BLaER1 (cell line): ENCODE measurements around the gene SQOR.
A peak's percentile ranks its signal among the peaks of the same experiment; 100 is the strongest.

ENCODE experiments used
- H3K27ac ChIP-seq: shearing (Covaris generic); formaldehyde crosslinking; 2 replicates; pipeline ENCODE4 v1.8.1; 2022
- H3K27me3 ChIP-seq: shearing (Covaris generic); formaldehyde crosslinking; 2 replicates; pipeline ENCODE4 v1.8.1; 2022
- H3K36me3 ChIP-seq: shearing (Covaris generic); formaldehyde crosslinking; 2 replicates; pipeline ENCODE4 v1.8.1; 2022
- H3K4me1 ChIP-seq: shearing (Covaris generic); formaldehyde crosslinking; 2 replicates; pipeline ENCODE4 v1.8.1; 2022
- H3K4me2 ChIP-seq: shearing (Covaris generic); formaldehyde crosslinking; 2 replicates; pipeline ENCODE4 v1.8.1; 2022
- H3K4me3 ChIP-seq: shearing (Covaris generic); formaldehyde crosslinking; 2 replicates; pipeline ENCODE4 v1.8.1; 2022
- H3K9ac ChIP-seq: shearing (Covaris generic); formaldehyde crosslinking; 2 replicates; pipeline ENCODE4 v1.8.1; 2022
- H3K9me3 ChIP-seq: shearing (Covaris generic); formaldehyde crosslinking; 2 replicates; pipeline ENCODE4 v1.8.1; 2022
- H4K20me1 ChIP-seq: shearing (Covaris generic); formaldehyde crosslinking; 2 replicates; pipeline ENCODE4 v1.8.1; 2022
- Cebpa-rat ChIP-seq: shearing (Covaris generic); IDR thresholded peaks from 2 replicates; pipeline ENCODE4 v1.8.1; 2022

The SQOR gene

GRCh38 chr15:45728641-45729040, 93.8 kb downstream of the SQOR start:
- TF ChIP-seq Cebpa-rat: no peak
- no peak overlapping the region for H3K9ac ChIP-seq
- H3K27ac ChIP-seq: no peak overlapping the region
- H4K20me1 ChIP-seq: no peaks in the 10 kb centered on the region
- H3K27me3 ChIP-seq: no peaks in the 10 kb centered on the region
- H3K4me3 ChIP-seq: no peak overlapping the region
- H3K4me1 ChIP-seq: peaks cover 1% of the 10 kb centered on the region; the same call in 1 of the 2 replicates
- H3K9me3 ChIP-seq: no peaks in the 10 kb centered on the region
- H3K36me3 ChIP-seq: no peaks in the 10 kb centered on the region
- no peak overlapping the region for H3K4me2 ChIP-seq

GRCh38 chr15:45729141-45729540, 94.3 kb downstream of the SQOR start:
- no peaks in the 10 kb centered on the region for H3K27me3 ChIP-seq
- no peaks in the 10 kb centered on the region for H3K36me3 ChIP-seq

GRCh38 chr15:45731343-45731742, 96.5 kb downstream of the SQOR start:
- H3K4me3 ChIP-seq: no peak overlapping the region
- H3K9ac ChIP-seq: no peak overlapping the region
- no peak overlapping the region for H3K4me2 ChIP-seq
- H3K9me3 ChIP-seq: no peaks in the 10 kb centered on the region
- no peaks in the 10 kb centered on the region for H3K36me3 ChIP-seq
- H3K27me3 ChIP-seq: no peaks in the 10 kb centered on the region
- no peaks in the 10 kb centered on the region for H4K20me1 ChIP-seq
- no peak overlapping the region for H3K27ac ChIP-seq
- peaks cover 24% of the 10 kb centered on the region for H3K4me1 ChIP-seq
- no peak; the same call in 1 of the 2 replicates for TF ChIP-seq Cebpa-rat

More at GRCh38 chr15:45729141-45729540, 94.3 kb downstream of the SQOR start:
- no peak overlapping the region for H3K27ac ChIP-seq
- no peaks in the 10 kb centered on the region for H3K9me3 ChIP-seq
- peaks cover 6% of the 10 kb centered on the region for H3K4me1 ChIP-seq
- no peaks in the 10 kb centered on the region for H4K20me1 ChIP-seq
- no peak for TF ChIP-seq Cebpa-rat
- H3K4me2 ChIP-seq: no peak overlapping the region
- H3K9ac ChIP-seq: no peak overlapping the region
- H3K4me3 ChIP-seq: no peak overlapping the region

GRCh38 chr15:45732662-45733061, 97.8 kb downstream of the SQOR start:
- H3K36me3 ChIP-seq: no peaks in the 10 kb centered on the region
- peaks cover 24% of the 10 kb centered on the region for H3K4me1 ChIP-seq
- no peak for TF ChIP-seq Cebpa-rat
- no peak overlapping the region for H3K4me2 ChIP-seq
- H3K9me3 ChIP-seq: no peaks in the 10 kb centered on the region
- H3K27ac ChIP-seq: no peak overlapping the region
- no peak overlapping the region for H3K4me3 ChIP-seq
- no peak overlapping the region for H3K9ac ChIP-seq
- no peaks in the 10 kb centered on the region for H3K27me3 ChIP-seq
- H4K20me1 ChIP-seq: no peaks in the 10 kb centered on the region

GRCh38 chr15:45734260-45734711, 99.5 kb downstream of the SQOR start:
- no peak for TF ChIP-seq Cebpa-rat
- no peak overlapping the region for H3K9ac ChIP-seq
- no peaks in the 10 kb centered on the region for H3K36me3 ChIP-seq
- H4K20me1 ChIP-seq: no peaks in the 10 kb centered on the region
- H3K4me1 ChIP-seq: peaks cover 24% of the 10 kb centered on the region
- no peak overlapping the region for H3K27ac ChIP-seq
- H3K4me2 ChIP-seq: peak overlapping the region; percentile 35
- no peak overlapping the region for H3K4me3 ChIP-seq
- H3K27me3 ChIP-seq: no peaks in the 10 kb centered on the region
- no peaks in the 10 kb centered on the region for H3K9me3 ChIP-seq
